ENCODE data around the gene AFMID.

AFMID gene

DNA sequence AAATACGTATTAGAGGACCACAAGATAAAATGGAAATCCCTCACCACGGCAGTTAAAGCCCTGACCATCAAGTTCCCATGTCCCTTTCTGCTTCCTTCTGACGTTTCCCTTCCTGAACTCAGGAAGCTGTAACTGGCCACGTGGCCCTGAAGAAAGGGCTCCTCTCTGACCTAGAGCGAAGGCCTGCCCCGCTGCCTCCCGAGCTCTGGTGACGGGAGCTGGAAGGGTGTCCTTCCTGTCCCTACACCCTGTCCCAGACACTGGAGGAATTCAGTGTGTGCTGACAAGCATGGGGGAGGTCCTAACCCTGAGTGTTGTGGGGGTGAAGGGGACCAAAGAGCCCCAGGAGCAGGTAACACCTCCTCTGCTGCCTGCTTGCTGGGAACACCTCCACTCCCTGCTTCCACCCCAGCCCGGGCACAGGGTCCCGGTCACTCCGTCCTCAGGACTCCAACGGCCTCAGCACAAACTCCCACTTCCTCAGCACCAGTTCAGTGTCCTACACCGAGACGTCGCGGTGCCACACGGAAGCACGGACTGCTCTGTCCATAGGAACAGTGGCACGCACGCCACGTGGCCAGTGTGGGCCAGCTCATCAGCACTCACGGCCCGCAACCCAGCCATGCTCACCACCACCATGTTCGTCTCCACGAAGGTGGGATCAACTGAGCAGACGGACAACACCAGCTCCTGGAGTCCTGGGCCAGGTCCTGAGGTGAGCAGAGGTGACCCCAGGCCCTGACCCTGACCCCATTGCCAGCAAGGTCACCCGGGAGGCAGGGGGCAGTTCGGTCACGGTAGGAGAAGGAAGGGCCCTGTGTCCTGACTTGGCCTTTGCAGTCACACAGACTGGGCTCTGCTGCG, 61.1 kb downstream of the AFMID start:
- TF ChIP-seq CTCF (IDR thresholded peaks at IDR 0.05; ENCODE audit: low read depth, low read length) = no peak
- DNase-seq (ENCODE audit: low read depth, low spot score) = no peak
- no peak overlapping the region for H3K4me3 ChIP-seq (ENCODE audit: low read depth, low read length)
- in situ Hi-C loops (cut with HindIII; ENCODE audit: low sequenced_read_pairs) = no loop called here

GRCh38 chr17:78249074-78249817, 62.1 kb downstream of the AFMID start:
- no peak for DNase-seq (ENCODE audit: low read depth, low spot score)
- in situ Hi-C loops (cut with HindIII; ENCODE audit: low sequenced_read_pairs) = no loop called here
- no peak for TF ChIP-seq CTCF (IDR thresholded peaks at IDR 0.05; ENCODE audit: low read depth, low read length)
- no peak overlapping the region for H3K4me3 ChIP-seq (ENCODE audit: low read depth, low read length)

GRCh38 chr17:78249818-78250806, 63.0 kb downstream of the AFMID start:
- no peak overlapping the region for H3K4me3 ChIP-seq (ENCODE audit: low read depth, low read length)
- in situ Hi-C loops (cut with HindIII; ENCODE audit: low sequenced_read_pairs) = no loop called here
- no peak for DNase-seq (ENCODE audit: low read depth, low spot score)
- TF ChIP-seq CTCF (IDR thresholded peaks at IDR 0.05; ENCODE audit: low read depth, low read length) = no peak

DNA sequence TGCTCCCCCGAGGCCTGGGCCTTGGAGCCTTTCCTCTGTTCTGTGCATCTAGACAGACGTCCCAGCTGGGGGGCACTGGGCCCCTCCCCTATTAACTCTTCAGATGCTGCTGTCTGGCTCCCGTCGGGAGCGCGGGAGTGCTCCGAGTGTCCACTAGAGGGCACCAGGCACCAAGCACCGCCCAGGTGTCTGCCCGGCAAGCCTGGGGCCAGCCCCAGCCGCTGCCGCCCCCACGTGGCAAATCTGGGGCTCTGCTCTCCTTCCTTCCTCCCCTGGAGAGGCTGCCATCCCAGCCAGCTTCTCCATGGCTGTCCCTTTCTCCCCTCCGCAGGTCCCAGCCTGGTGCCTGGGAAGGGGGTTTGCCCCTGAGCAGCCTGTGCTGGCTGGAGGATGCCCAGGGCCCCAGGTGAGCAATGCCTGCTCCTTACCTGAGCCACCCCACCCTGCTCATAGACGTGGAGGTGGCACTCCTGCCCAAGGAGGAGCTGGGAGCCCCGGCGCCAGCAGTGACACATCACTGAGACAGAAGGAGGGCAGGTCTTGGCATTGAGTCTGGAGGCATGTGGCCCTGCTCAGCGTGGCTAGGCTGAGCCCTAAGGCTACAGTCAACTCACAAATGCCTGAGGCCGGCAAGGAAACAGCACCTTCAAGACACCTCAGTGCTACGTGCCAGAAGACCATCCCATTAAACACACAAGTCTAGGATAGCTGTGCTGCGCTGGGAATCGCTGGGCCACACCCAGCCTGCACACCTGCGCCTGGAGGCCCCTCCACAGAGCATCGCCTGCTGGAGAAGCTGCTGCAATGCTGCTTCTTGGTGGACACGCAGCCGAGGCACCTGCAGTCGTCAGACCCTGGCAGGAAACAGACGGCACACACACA, 64.0 kb downstream of the AFMID start:
- in situ Hi-C loops (cut with HindIII; ENCODE audit: low sequenced_read_pairs) = no loop called here
- H3K4me3 ChIP-seq (ENCODE audit: low read depth, low read length) = no peak overlapping the region
- peak; percentile 100 for TF ChIP-seq CTCF (IDR thresholded peaks at IDR 0.05; ENCODE audit: low read depth, low read length)
- peak; percentile 83 for DNase-seq (ENCODE audit: low read depth, low spot score)

- no peak for DNase-seq (ENCODE audit: low read depth, low spot score)
- H3K4me3 ChIP-seq (ENCODE audit: low read depth, low read length) = no peak overlapping the region
- in situ Hi-C loops (cut with HindIII; ENCODE audit: low sequenced_read_pairs) = no loop called here
- no peak for TF ChIP-seq CTCF (IDR thresholded peaks at IDR 0.05; ENCODE audit: low read depth, low read length)
Observed at GRCh38 chr17:78251773-78252103, 64.6 kb downstream of the AFMID start.
